Astrocyte (in vitro differentiated cells and primary cell): ENCODE measurements around the gene MYADML2. TPM values are rescaled to one million over a fixed set of nuclear protein-coding genes. Genes with fewer than 3 reads are reported as not detected.

ENCODE experiments used
- DNase-seq: peaks from one replicate; pipeline ENCODE4 v3.0.0-alpha.2; 2010; ENCODE audit warnings: low read depth
- FAIRE-seq: peaks from 2 replicates; lab custom pipeline; 2011; peaks lifted over from hg19 to GRCh38; lab: Jason Lieb, UNC
- H2AFZ ChIP-seq: 2 replicates; pipeline ENCODE4 v1.6.0; 2012; ENCODE audit warnings: low read depth, low read length, inconsistent platforms
- H3K27ac ChIP-seq: 2 replicates; pipeline ENCODE4 v1.5.1; 2011; ENCODE audit warnings: low read depth, low read length, inconsistent platforms
- H3K27me3 ChIP-seq: 2 replicates; pipeline ENCODE4 v1.6.0; 2011; ENCODE audit warnings: low read length, inconsistent platforms; ENCODE audit not compliant: insufficient read depth
- H3K36me3 ChIP-seq: 2 replicates; pipeline ENCODE4 v1.5.1; 2011; ENCODE audit warnings: low read length, inconsistent platforms; ENCODE audit not compliant: insufficient read depth
- H3K4me1 ChIP-seq: 2 replicates; pipeline ENCODE4 v1.5.1; 2011; ENCODE audit warnings: low read length, inconsistent platforms; ENCODE audit not compliant: insufficient read depth
- H3K4me2 ChIP-seq: 2 replicates; pipeline ENCODE4 v1.6.0; 2012; ENCODE audit warnings: low read length, inconsistent platforms
- H3K4me3 ChIP-seq: 2 replicates; pipeline ENCODE4 v1.5.1; 2011; ENCODE audit warnings: low read depth, mild to moderate bottlenecking, low read length, inconsistent platforms; ENCODE audit not compliant: insufficient read depth
- H3K79me2 ChIP-seq: 2 replicates; pipeline ENCODE4 v1.6.0; 2012; ENCODE audit warnings: mild to moderate bottlenecking, low read length, inconsistent platforms; ENCODE audit not compliant: insufficient read depth
- H3K9ac ChIP-seq: 2 replicates; pipeline ENCODE4 v1.6.0; 2012; ENCODE audit warnings: mild to moderate bottlenecking, low read length, inconsistent platforms
- H3K9me3 ChIP-seq: 2 replicates; pipeline ENCODE4 v1.5.1; 2012; ENCODE audit warnings: low read depth, mild to moderate bottlenecking, low read length, inconsistent platforms; ENCODE audit not compliant: insufficient read depth
- H4K20me1 ChIP-seq: 2 replicates; pipeline ENCODE4 v1.6.0; 2012; ENCODE audit warnings: low read length, inconsistent platforms; ENCODE audit not compliant: insufficient read depth
- H3K27ac Mint-ChIP-seq: one replicate; pipeline ENCODE4 v1.8.0; 2021; ENCODE audit warnings: mild to moderate bottlenecking, mixed read lengths; ENCODE audit not compliant: unreplicated experiment
- H3K27me3 Mint-ChIP-seq: one replicate; pipeline ENCODE4 v1.8.0; 2021; ENCODE audit warnings: low read depth, mixed read lengths; ENCODE audit not compliant: unreplicated experiment
- H3K36me3 Mint-ChIP-seq: one replicate; pipeline ENCODE4 v1.8.0; 2021; ENCODE audit warnings: low read depth, mixed read lengths; ENCODE audit not compliant: unreplicated experiment
- H3K4me1 Mint-ChIP-seq: one replicate; pipeline ENCODE4 v1.8.0; 2021; ENCODE audit warnings: low read depth, mixed read lengths; ENCODE audit not compliant: unreplicated experiment
- H3K4me3 Mint-ChIP-seq: one replicate; pipeline ENCODE4 v1.8.0; 2021; ENCODE audit warnings: mild to moderate bottlenecking, moderate library complexity, mixed read lengths; ENCODE audit not compliant: unreplicated experiment
- H3K9me3 Mint-ChIP-seq: one replicate; pipeline ENCODE4 v1.8.0; 2021; ENCODE audit warnings: mild to moderate bottlenecking, mixed read lengths; ENCODE audit not compliant: unreplicated experiment
- EZH2 ChIP-seq: IDR thresholded peaks from 2 replicates; pipeline ENCODE4 v1.6.1; 2012; ENCODE audit warnings: mild to moderate bottlenecking, low read length, inconsistent platforms; ENCODE audit not compliant: insufficient read depth
- total RNA-seq: library from RNA; stranded (reverse); gene quantifications from 2 replicates; pipeline ENCODE4 v1.2.1, GENCODE V29; 2021
- TF ChIP-seq, protein P1 (sequence below): IDR thresholded peaks from 2 replicates; pipeline ENCODE4 v1.5.1; 2011; ENCODE audit warnings: low read depth, mild to moderate bottlenecking, inconsistent platforms, low read length, moderate library complexity; ENCODE audit not compliant: insufficient read depth

The MYADML2 gene
- total RNA-seq, 1 donor from 2014 or later: not detected

GRCh38 chr17:81990836-81991683 is 44.0 kb upstream of the MYADML2 start:
- peaks cover 54% of the 10 kb centered on the region for H4K20me1 ChIP-seq
- no peaks in the 10 kb centered on the region for H3K4me1 Mint-ChIP-seq

DNA sequence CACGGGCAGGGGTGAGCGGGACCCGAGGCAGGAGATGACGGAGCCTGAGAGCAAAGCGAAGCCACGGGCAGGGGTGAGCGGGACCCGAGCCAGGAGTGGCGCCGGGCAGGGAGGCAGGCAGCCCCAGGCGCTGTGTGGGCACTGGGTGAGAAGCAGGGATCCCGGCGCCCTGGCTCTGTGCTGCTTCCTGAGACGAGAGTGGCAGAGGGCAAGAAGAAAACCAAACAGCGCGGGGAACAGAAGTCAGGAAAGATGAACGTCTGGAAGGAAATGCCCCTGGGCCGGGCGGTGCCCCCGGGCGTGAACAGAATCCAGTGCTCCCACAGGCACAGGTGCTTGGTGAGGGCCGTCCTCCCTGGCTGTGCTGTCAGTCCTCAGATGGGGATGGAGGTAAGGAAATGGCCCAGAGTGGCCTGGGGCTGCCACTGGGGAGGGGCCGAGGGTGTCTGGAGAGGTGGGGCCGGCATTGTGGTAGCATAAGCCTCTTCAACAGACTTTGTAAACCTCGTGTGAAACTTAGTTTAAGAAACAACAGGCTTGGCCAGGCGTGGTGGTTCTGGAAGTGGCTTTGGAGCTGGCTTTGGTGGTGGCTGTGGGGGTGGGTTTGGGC is 40.2 kb upstream of the MYADML2 start:
- no peak for DNase-seq
- no peak overlapping the region for H2AFZ ChIP-seq
- no peak overlapping the region for H3K4me3 ChIP-seq
- Mint-ChIP-seq H3K9me3 (peaks cover 5% of the 10 kb centered on the region), H3K27ac (no peak overlapping the region), H3K4me3 (no peak overlapping the region), H3K27me3 (no peaks in the 10 kb centered on the region), H3K4me1 (no peaks in the 10 kb centered on the region), H3K36me3 (peaks cover 19% of the 10 kb centered on the region)
- H3K27me3 ChIP-seq: no peaks in the 10 kb centered on the region
- FAIRE-seq: no peak
- no peaks in the 10 kb centered on the region for H3K9me3 ChIP-seq
- peaks cover 10% of the 10 kb centered on the region for H3K4me1 ChIP-seq
- peaks cover 10% of the 10 kb centered on the region for H3K36me3 ChIP-seq
- no peak overlapping the region for H3K9ac ChIP-seq
- H4K20me1 ChIP-seq: peaks cover 41% of the 10 kb centered on the region
- H3K79me2 ChIP-seq: peaks cover 1% of the 10 kb centered on the region
- TF ChIP-seq, protein P1, sequence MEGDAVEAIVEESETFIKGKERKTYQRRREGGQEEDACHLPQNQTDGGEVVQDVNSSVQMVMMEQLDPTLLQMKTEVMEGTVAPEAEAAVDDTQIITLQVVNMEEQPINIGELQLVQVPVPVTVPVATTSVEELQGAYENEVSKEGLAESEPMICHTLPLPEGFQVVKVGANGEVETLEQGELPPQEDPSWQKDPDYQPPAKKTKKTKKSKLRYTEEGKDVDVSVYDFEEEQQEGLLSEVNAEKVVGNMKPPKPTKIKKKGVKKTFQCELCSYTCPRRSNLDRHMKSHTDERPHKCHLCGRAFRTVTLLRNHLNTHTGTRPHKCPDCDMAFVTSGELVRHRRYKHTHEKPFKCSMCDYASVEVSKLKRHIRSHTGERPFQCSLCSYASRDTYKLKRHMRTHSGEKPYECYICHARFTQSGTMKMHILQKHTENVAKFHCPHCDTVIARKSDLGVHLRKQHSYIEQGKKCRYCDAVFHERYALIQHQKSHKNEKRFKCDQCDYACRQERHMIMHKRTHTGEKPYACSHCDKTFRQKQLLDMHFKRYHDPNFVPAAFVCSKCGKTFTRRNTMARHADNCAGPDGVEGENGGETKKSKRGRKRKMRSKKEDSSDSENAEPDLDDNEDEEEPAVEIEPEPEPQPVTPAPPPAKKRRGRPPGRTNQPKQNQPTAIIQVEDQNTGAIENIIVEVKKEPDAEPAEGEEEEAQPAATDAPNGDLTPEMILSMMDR: no peak
- no peak for TF ChIP-seq EZH2
- H3K27ac ChIP-seq: no peak overlapping the region
- H3K4me2 ChIP-seq: no peak overlapping the region

More at GRCh38 chr17:81990836-81991683, 44.0 kb upstream of the MYADML2 start:
- TF ChIP-seq, protein P1: no peak
- no peak overlapping the region for H3K4me3 ChIP-seq
- Mint-ChIP-seq H3K4me3 (no peak overlapping the region), H3K36me3 (peaks cover 19% of the 10 kb centered on the region), H3K27ac (no peak overlapping the region), H3K27me3 (no peaks in the 10 kb centered on the region), H3K9me3 (peaks cover 5% of the 10 kb centered on the region)
- H3K27me3 ChIP-seq: no peaks in the 10 kb centered on the region
- no peak overlapping the region for H3K27ac ChIP-seq
- no peak for DNase-seq
- H3K36me3 ChIP-seq: no peaks in the 10 kb centered on the region
- no peak overlapping the region for H3K9ac ChIP-seq
- H3K4me2 ChIP-seq: peak overlapping the region; percentile 72
- peaks cover 10% of the 10 kb centered on the region for H3K4me1 ChIP-seq
- peaks cover 6% of the 10 kb centered on the region for H3K79me2 ChIP-seq
- FAIRE-seq: no peak
- no peak overlapping the region for H2AFZ ChIP-seq
- no peaks in the 10 kb centered on the region for H3K9me3 ChIP-seq

GRCh38 chr17:81986606-81987005 is 39.6 kb upstream of the MYADML2 start:
- no peaks in the 10 kb centered on the region for H3K9me3 ChIP-seq

More at GRCh38 chr17:81986606-81987005, 39.6 kb upstream of the MYADML2 start:
- no peak overlapping the region for H3K4me2 ChIP-seq
- peaks cover 35% of the 10 kb centered on the region for H4K20me1 ChIP-seq
- DNase-seq (no peak), FAIRE-seq (no peak)
- no peak overlapping the region for H3K4me3 Mint-ChIP-seq
- peaks cover 10% of the 10 kb centered on the region for H3K36me3 ChIP-seq
- H3K27ac Mint-ChIP-seq: no peak overlapping the region
- TF ChIP-seq, protein P1: no peak
- no peak for TF ChIP-seq EZH2
- H3K36me3 Mint-ChIP-seq: peaks cover 19% of the 10 kb centered on the region
- peaks cover 3% of the 10 kb centered on the region for H3K4me1 ChIP-seq
- H3K4me1 Mint-ChIP-seq: no peaks in the 10 kb centered on the region
- H3K27me3 ChIP-seq: no peaks in the 10 kb centered on the region
- H3K9ac ChIP-seq: no peak overlapping the region
- H3K27me3 Mint-ChIP-seq: no peaks in the 10 kb centered on the region
- no peak overlapping the region for H3K27ac ChIP-seq
- H3K4me3 ChIP-seq: no peak overlapping the region
- H3K9me3 Mint-ChIP-seq: peaks cover 5% of the 10 kb centered on the region
- H3K79me2 ChIP-seq: no peaks in the 10 kb centered on the region
- no peak overlapping the region for H2AFZ ChIP-seq
